T-cell (primary cell): ENCODE results near the gene MMAA. TPM values are rescaled to one million over a fixed set of nuclear protein-coding genes. Genes with fewer than 3 reads are reported as not detected.
"Not testable (repeated sequence)": the region's sequence is repeated elsewhere in the genome, so short reads cannot be mapped to it uniquely, and the experiment has no call there.

ENCODE experiments used
- ATAC-seq, 4 experiments: fragments of 200-7000 bp in 3 of 4; fragments of 150-1000 bp in 1 of 4; cut with Tn5 transposase; replicated peaks in 1 of 4; 1 replicate in 3 of 4; 2 replicates in 1 of 4; pipeline ENCODE4 v1.10.0; 2021; ENCODE audit warnings: moderate library complexity in 3 of 4, mild to moderate bottlenecking in 2 of 4, moderate number of reproducible peaks in 1 of 4
- CTCF ChIA-PET, 2 donors: fragments of 300-600 bp; sonication (Branson Sonifier 250); formaldehyde crosslinking; loops; one replicate each; lab custom pipeline; 2022; ENCODE audit warnings: antibody characterized with exemption in 2 of 2; lab: Charles Lee
- POLR2A ChIA-PET, 2 donors: fragments of 300-600 bp; sonication (Branson Sonifier 250); formaldehyde crosslinking; loops; one replicate each; lab custom pipeline; 2022; ENCODE audit warnings: antibody characterized with exemption in 2 of 2; lab: Charles Lee
- DNase-seq, 35 experiments: peaks; one replicate each; pipeline versions ENCODE4 v3.0.0 to v3.0.0-alpha.2; 2013 to 2023
- H3K27ac ChIP-seq: one replicate; pipeline ENCODE4 v1.5.1; 2013; ENCODE audit warnings: low read length
- H3K27me3 ChIP-seq, 2 experiments: replicated peaks in 1 of 2; 1 replicate in 1 of 2; 2 replicates in 1 of 2; pipeline versions ENCODE4 v1.6.1 to v1.7.0; 2013; ENCODE audit warnings: low read length in 1 of 2, mixed read lengths in 1 of 2; ENCODE audit not compliant: control insufficient read depth in 2 of 2, insufficient read depth in 2 of 2; ENCODE audit errors: extremely low read depth in 1 of 2
- H3K36me3 ChIP-seq, 2 donors: 1 replicate in 1 of 2; 2 replicates in 1 of 2; pipeline versions ENCODE4 v1.6.1 to v1.7.0; 2013; ENCODE audit warnings: low read length in 1 of 2; ENCODE audit not compliant: control insufficient read depth in 2 of 2, insufficient read depth in 1 of 2; ENCODE audit errors: extremely low read depth in 1 of 2
- H3K4me1 ChIP-seq, 2 experiments: 1 replicate in 1 of 2; 2 replicates in 1 of 2; pipeline versions ENCODE4 v1.6.1 to v1.7.0; 2013; ENCODE audit warnings: low read length in 2 of 2, mixed read lengths in 1 of 2; ENCODE audit not compliant: insufficient read depth in 2 of 2, control insufficient read depth in 1 of 2; ENCODE audit errors: extremely low read depth in 1 of 2
- H3K4me3 ChIP-seq, 2 donors: 1 replicate in 1 of 2; 2 replicates in 1 of 2; pipeline versions ENCODE4 v1.5.1 to v1.7.0; 2013; ENCODE audit warnings: mild to moderate bottlenecking in 2 of 2, low read length in 1 of 2, moderate library complexity in 1 of 2; ENCODE audit not compliant: control insufficient read depth in 1 of 2; ENCODE audit errors: extremely low read depth in 1 of 2
- H3K9me3 ChIP-seq: 2 replicates; pipeline ENCODE4 v1.7.0; 2013
- H3K27ac Mint-ChIP-seq, 2 donors: one replicate each; pipeline ENCODE4 v1.8.0; 2020 to 2021; ENCODE audit warnings: mild to moderate bottlenecking in 2 of 2, mixed read lengths in 2 of 2
- H3K27me3 Mint-ChIP-seq, 2 donors: one replicate each; pipeline ENCODE4 v1.8.0; 2021 to 2022; ENCODE audit warnings: mixed read lengths in 2 of 2
- H3K36me3 Mint-ChIP-seq: one replicate; pipeline ENCODE4 v1.8.0; 2021; ENCODE audit warnings: mixed read lengths
- H3K4me1 Mint-ChIP-seq, 3 donors: one replicate each; pipeline ENCODE4 v1.8.0; 2020 to 2022; ENCODE audit warnings: mixed read lengths in 3 of 3, mild to moderate bottlenecking in 1 of 3
- H3K4me3 Mint-ChIP-seq, 3 donors: one replicate each; pipeline ENCODE4 v1.8.0; 2020 to 2022; ENCODE audit warnings: mild to moderate bottlenecking in 3 of 3, mixed read lengths in 3 of 3, moderate library complexity in 3 of 3
- H3K9me3 Mint-ChIP-seq, 3 donors: one replicate each; pipeline ENCODE4 v1.8.0; 2020 to 2022; ENCODE audit warnings: mixed read lengths in 3 of 3
- WGBS: methylation state at CpG from one replicate; pipeline ENCODE4 v1.1.5; 2013; ENCODE audit warnings: missing lambda C conversion rate; ENCODE audit not compliant: insufficient coverage; 5-methylcytosine and 5-hydroxymethylcytosine counted together
- total RNA-seq, 35 experiments: library from RNA in 6 of 35; stranded (reverse) in 6 of 35; fragments of 120-200 nt in 1 of 35; gene quantifications; one replicate each; pipeline versions ENCODE4 v1.2.1 to v1.2.4 and lab custom pipeline; 2013 to 2026

Gene MMAA
- total RNA-seq, 5 donors from 2014 or later (not counting 1 experiment from before 2014, with no cell fraction given), result 7.2 to 13.1 (median 10.4) TPM

DNA sequence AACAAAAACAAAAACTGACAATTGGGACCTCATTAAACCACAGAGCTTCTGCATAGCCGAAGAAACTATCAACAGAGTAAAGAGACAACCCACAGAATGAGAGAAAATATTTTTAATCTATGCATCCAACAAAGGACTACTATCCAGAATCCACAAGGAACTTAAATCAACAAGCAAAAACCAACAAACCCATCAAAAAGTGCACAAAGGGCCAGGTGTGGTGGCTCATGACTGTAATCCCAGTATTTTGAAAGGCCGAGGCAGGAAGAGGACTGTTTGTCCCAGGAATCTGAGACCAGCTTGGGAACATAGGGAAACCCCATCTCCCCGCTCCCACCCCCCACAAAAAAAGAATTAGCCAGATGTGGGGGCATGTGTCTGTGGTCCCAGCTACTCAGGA, 71.4 kb downstream of the MMAA start:
- DNase-seq (no peak), ATAC-seq (no peak)
- Histone ChIP-seq H3K27me3 (no peaks in the 10 kb centered on the region), H3K27ac (no peak overlapping the region), H3K9me3 (no peaks in the 10 kb centered on the region), H3K4me3 (no peak overlapping the region), H3K36me3 (no peaks in the 10 kb centered on the region), H3K4me1 (no peaks in the 10 kb centered on the region)
- Mint-ChIP-seq H3K27ac (no peak overlapping the region), H3K36me3 (no peaks in the 10 kb centered on the region), H3K27me3 (peaks cover 0 to 6% of the 10 kb centered on the region in 2 donors), H3K9me3 (peaks cover 0 to 6% (median 0%) of the 10 kb centered on the region in 3 donors), H3K4me3 (no peak overlapping the region), H3K4me1 (no peaks in the 10 kb centered on the region)
- CTCF ChIA-PET, result no interaction called here
- POLR2A ChIA-PET, result no interaction called here
- 100% methylated on average over 1 of the region's 3 CpGs for WGBS

GRCh38 chr4:145691416-145691815, 72.2 kb downstream of the MMAA start:
- H3K4me1 Mint-ChIP-seq, H3K27me3 Mint-ChIP-seq, H3K36me3 ChIP-seq, H3K27ac Mint-ChIP-seq, ATAC-seq, H3K9me3 Mint-ChIP-seq, CTCF ChIA-PET, H3K4me3 ChIP-seq, POLR2A ChIA-PET, H3K4me3 Mint-ChIP-seq, H3K27me3 ChIP-seq, H3K9me3 ChIP-seq, DNase-seq, H3K27ac ChIP-seq, H3K4me1 ChIP-seq, H3K36me3 Mint-ChIP-seq: not testable (repeated sequence)
- whole genome bisulfite sequencing, result no CpG with 5 or more reads among the region's 2 CpGs

DNA sequence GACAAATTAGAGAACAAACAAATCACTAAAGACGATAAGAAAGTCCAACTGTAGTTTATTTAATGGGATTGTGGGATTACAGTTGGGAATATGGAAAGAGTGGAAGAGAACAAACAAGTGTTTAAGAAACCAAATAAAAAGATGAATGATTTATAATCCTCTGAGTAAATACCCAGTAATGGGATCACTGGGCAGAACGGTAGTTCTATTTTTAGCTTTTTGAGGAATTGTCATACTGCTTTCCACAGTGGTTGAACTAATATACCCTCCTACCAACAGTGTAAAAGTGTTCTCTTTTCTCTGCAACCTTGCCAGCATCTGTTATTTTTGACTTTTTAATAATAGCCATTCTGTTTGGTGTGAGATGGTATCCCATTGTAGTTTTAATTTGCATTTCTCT, 75.7 kb downstream of the MMAA start:
- WGBS, result no CpG with 5 or more reads among the region's 2 CpGs
- no peaks in the 10 kb centered on the region for H3K36me3 Mint-ChIP-seq
- Histone ChIP-seq H3K36me3 (no peaks in the 10 kb centered on the region), H3K4me3 (no peak overlapping the region), H3K4me1 (no peaks in the 10 kb centered on the region), H3K27me3 (no peaks in the 10 kb centered on the region), H3K27ac (no peak overlapping the region), H3K9me3 (no peaks in the 10 kb centered on the region)
- H3K27ac Mint-ChIP-seq, result no peak overlapping the region
- H3K4me3 Mint-ChIP-seq, result no peak overlapping the region
- H3K9me3 Mint-ChIP-seq, result peaks cover 0 to 6% (median 0%) of the 10 kb centered on the region in 3 donors
- DNase-seq (no peak), ATAC-seq (no peak)
- peaks cover 3% of the 10 kb centered on the region in 2 donors for H3K27me3 Mint-ChIP-seq
- ChIA-PET CTCF (no interaction called here), POLR2A (no interaction called here)
- H3K4me1 Mint-ChIP-seq, result no peaks in the 10 kb centered on the region

DNA sequence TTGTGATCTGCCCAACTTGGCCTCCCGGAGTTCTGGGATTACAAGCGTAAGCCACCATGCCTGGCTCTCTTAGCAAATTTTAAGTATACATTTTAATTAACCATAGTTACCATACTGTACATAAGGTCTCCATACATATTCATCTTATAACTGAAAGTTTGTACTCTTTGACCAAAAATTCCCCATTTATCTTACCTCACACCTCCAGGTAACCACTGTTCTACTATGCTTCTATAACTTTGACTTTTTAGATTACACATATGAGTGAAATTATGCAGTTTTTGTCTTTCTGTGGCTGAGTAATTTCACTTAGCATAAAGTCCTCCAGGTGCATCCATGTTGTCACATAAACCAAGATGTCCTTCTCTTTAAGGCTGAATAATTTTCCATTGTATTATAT, 78.1 kb downstream of the MMAA start:
- no peaks in the 10 kb centered on the region for H3K4me1 Mint-ChIP-seq
- Histone ChIP-seq H3K27ac (no peak overlapping the region), H3K27me3 (no peaks in the 10 kb centered on the region), H3K4me3 (no peak overlapping the region), H3K9me3 (no peaks in the 10 kb centered on the region), H3K4me1 (no peaks in the 10 kb centered on the region), H3K36me3 (no peaks in the 10 kb centered on the region)
- no peak overlapping the region for H3K4me3 Mint-ChIP-seq
- DNase-seq (no peak), ATAC-seq (no peak)
- no peak overlapping the region for H3K27ac Mint-ChIP-seq
- ChIA-PET POLR2A (no interaction called here), CTCF (no interaction called here)
- WGBS, result no CpG with 5 or more reads among the region's 2 CpGs
- no peaks in the 10 kb centered on the region for H3K36me3 Mint-ChIP-seq
- H3K9me3 Mint-ChIP-seq, result peaks cover 0 to 3% (median 0%) of the 10 kb centered on the region in 3 donors
- peaks cover 3 to 7% of the 10 kb centered on the region in 2 donors for H3K27me3 Mint-ChIP-seq

GRCh38 chr4:145698507-145698906, 79.3 kb downstream of the MMAA start:
- Mint-ChIP-seq H3K9me3 (peaks cover 0 to 3% (median 0%) of the 10 kb centered on the region in 3 donors), H3K4me3 (no peak overlapping the region), H3K4me1 (no peaks in the 10 kb centered on the region), H3K27ac (no peak overlapping the region), H3K36me3 (no peaks in the 10 kb centered on the region), H3K27me3 (peaks cover 3 to 7% of the 10 kb centered on the region in 2 donors)
- no CpG with 5 or more reads among the region's 2 CpGs for WGBS
- H3K9me3 ChIP-seq, result no peaks in the 10 kb centered on the region
- H3K27ac ChIP-seq, result no peak overlapping the region
- CTCF ChIA-PET, result no interaction called here
- POLR2A ChIA-PET, result no interaction called here
- H3K27me3 ChIP-seq, result no peaks in the 10 kb centered on the region
- H3K36me3 ChIP-seq, result no peaks in the 10 kb centered on the region
- ATAC-seq (no peak), DNase-seq (no peak)
- no peaks in the 10 kb centered on the region for H3K4me1 ChIP-seq
- no peak overlapping the region for H3K4me3 ChIP-seq

GRCh38 chr4:145703850-145704497, 84.8 kb downstream of the MMAA start:
- H3K4me3 Mint-ChIP-seq, result no peak overlapping the region
- POLR2A ChIA-PET, result no interaction called here
- no peaks in the 10 kb centered on the region for H3K36me3 Mint-ChIP-seq
- H3K4me1 Mint-ChIP-seq, result no peaks in the 10 kb centered on the region
- Histone ChIP-seq H3K27ac (no peak overlapping the region), H3K36me3 (no peaks in the 10 kb centered on the region), H3K4me1 (no peaks in the 10 kb centered on the region), H3K4me3 (no peak overlapping the region), H3K9me3 (no peaks in the 10 kb centered on the region), H3K27me3 (peaks cover 0 to 3% of the 10 kb centered on the region in 2 experiments)
- DNase-seq (no peak), ATAC-seq (no peak)
- CTCF ChIA-PET, result no interaction called here
- no peak overlapping the region for H3K27ac Mint-ChIP-seq
- H3K27me3 Mint-ChIP-seq, result peaks cover 3 to 7% of the 10 kb centered on the region in 2 donors
- 100% methylated on average over 3 of the region's 4 CpGs for WGBS
- H3K9me3 Mint-ChIP-seq, result peaks cover 0 to 5% (median 0%) of the 10 kb centered on the region in 3 donors
